ENCODE data around the gene ANG. TPM values are rescaled to one million over a fixed set of nuclear protein-coding genes. Genes with fewer than 3 reads are reported as not detected.
"Not testable (repeated sequence)": the region's sequence is repeated elsewhere in the genome, so short reads cannot be mapped to it uniquely, and the experiment has no call there.

ANG gene
- total and polyA plus RNA-seq, 7 experiments from 2014 or later, result 0.40 to 3.5 (median 1.6) TPM; not detected in 3

DNA sequence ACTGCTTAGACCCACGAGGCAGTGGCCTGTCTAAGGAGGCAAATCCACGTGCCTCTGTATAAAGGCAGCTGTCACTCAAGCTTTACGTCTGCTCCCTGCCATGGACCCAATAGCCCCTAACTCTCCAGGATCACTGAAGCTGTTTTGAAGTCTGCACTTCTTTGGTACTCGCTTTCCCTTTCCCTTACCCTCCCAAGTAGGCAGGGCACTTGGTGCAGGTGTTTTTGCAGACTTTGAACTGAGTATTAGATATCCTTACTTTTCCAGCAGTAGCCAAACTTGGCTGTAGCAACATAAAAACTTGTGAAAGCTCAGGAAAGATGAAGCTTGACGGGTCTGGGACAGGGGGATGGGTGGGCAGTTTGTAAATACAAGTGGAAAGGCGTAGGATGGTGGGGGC is 29.2 kb upstream of the ANG start:
- peaks cover 0 to 5% (median 0%) of the 10 kb centered on the region in 11 donors for H3K9me3 Mint-ChIP-seq
- Histone ChIP-seq H3K4me1 (ENCODE audit: control insufficient read depth in 2 of 2, insufficient read depth in 2 of 2, low read length in 2 of 2) (peaks cover 0 to 13% of the 10 kb centered on the region in 2 donors), H3K27me3 (ENCODE audit: control insufficient read depth in 2 of 2, insufficient read depth in 2 of 2, low read length in 2 of 2) (peaks cover 0 to 3% of the 10 kb centered on the region in 2 donors), H3K36me3 (ENCODE audit: control insufficient read depth in 2 of 3, insufficient read depth in 3 of 3, low read length in 3 of 3) (no peaks in the 10 kb centered on the region), H3K9me3 (ENCODE audit: control insufficient read depth in 2 of 3, low read length in 3 of 3) (no peaks in the 10 kb centered on the region), H3K27ac (ENCODE audit: low read depth, low read length) (no peak overlapping the region), H3K4me3 (ENCODE audit: low read length) (no peak overlapping the region)
- ChIA-PET CTCF (interaction anchor here (0.6 to 2.5 kb wide), 3 partner anchors 29 to 38 kb away, joined by 3 to 17 read pairs (median 3); partner anchors contain the start of gene ANG), POLR2A (no interaction called here)
- ATAC-seq, result no peak
- H3K36me3 Mint-ChIP-seq, result peaks cover 0 to 7% (median 0%) of the 10 kb centered on the region in 5 donors
- peaks cover 36 to 56% (median 53%) of the 10 kb centered on the region in 5 donors for H3K27me3 Mint-ChIP-seq
- H3K4me3 Mint-ChIP-seq, result no peak overlapping the region
- H3K27ac Mint-ChIP-seq, result no peak overlapping the region
- peaks cover 26 to 44% (median 32%) of the 10 kb centered on the region in 7 donors for H3K4me1 Mint-ChIP-seq
- intact Hi-C loops (cut with micrococcal nuclease), result no loop called here
- DNase-seq, result no peak

DNA sequence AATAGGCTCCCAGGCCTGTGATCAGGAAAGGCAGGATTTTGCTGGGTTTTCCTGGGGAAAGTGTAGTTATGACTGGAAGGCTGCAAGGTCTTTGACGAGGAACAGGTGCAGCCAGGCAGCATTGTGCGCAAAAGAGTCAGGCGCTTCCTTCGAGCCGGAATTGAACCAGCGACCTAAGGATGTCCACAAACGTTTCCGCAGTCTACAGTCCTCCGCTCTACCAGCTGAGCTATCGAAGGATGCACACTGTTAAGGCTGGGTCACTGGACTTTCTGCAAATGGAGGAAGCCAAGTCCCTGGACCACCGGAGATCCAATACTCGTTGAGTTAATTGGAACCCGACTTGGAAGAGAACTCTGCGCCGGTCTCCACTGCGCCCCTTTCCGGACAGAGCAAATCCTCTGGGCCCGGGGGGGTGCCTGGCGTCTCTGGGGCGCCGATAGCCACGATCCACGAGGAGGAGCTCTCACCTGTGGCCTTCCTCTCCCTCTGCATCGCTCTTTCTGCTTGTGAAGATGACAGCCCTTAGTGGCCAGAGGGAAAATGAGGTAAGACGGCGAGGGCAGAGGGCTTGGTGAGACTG is 28.7 kb upstream of the ANG start:
- CTCF ChIA-PET, result interaction anchor here (1.2 to 2.5 kb wide), 2 partner anchors 28 to 32 kb away, joined by 3 to 17 read pairs; partner anchors contain the start of gene ANG
- intact Hi-C loops (cut with micrococcal nuclease), result no loop called here
- Mint-ChIP-seq H3K27me3 (peaks cover 32 to 53% (median 50%) of the 10 kb centered on the region in 5 donors), H3K4me3 (peak overlapping the region in 1 of 10 donors; percentile 45), H3K4me1 (peaks cover 24 to 45% (median 30%) of the 10 kb centered on the region in 7 donors), H3K9me3 (peaks cover 0 to 5% (median 0%) of the 10 kb centered on the region in 11 donors), H3K27ac (no peak overlapping the region), H3K36me3 (peaks cover 0 to 7% (median 0%) of the 10 kb centered on the region in 5 donors)
- ATAC-seq (no peak), DNase-seq (no peak)
- peaks cover 0 to 13% of the 10 kb centered on the region in 2 donors for H3K4me1 ChIP-seq (ENCODE audit: control insufficient read depth in 2 of 2, insufficient read depth in 2 of 2, low read length in 2 of 2)
- no peak overlapping the region for H3K4me3 ChIP-seq (ENCODE audit: low read length)
- POLR2A ChIA-PET, result interaction anchor here (4.0 kb wide), 1 partner anchor 22 kb away, joined by 27 read pairs; the partner anchor contains the start of gene RNASE4
- no peaks in the 10 kb centered on the region for H3K9me3 ChIP-seq (ENCODE audit: control insufficient read depth in 2 of 3, low read length in 3 of 3)
- H3K36me3 ChIP-seq (ENCODE audit: control insufficient read depth in 2 of 3, insufficient read depth in 3 of 3, low read length in 3 of 3), result no peaks in the 10 kb centered on the region
- peaks cover 0 to 3% of the 10 kb centered on the region in 2 donors for H3K27me3 ChIP-seq (ENCODE audit: control insufficient read depth in 2 of 2, insufficient read depth in 2 of 2, low read length in 2 of 2)
- H3K27ac ChIP-seq (ENCODE audit: low read depth, low read length), result no peak overlapping the region

DNA sequence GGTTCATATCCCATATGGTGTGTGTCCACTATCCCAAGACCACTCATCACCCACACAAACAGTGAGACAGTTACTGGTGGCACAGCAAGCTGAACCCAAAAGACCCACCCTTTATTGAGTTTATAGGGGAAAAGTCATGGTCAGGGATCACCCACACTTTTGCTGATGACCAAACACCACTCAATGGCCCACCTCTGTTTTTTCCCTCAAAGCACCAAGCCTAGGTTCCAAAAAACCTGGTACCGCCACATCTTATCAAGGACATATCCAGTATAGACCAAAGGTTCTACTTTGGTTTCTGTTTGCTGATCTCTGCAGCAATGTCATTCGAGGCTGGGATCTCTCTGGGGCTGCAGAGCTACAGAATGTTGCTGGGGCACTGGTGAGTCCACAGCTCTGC is 27.4 kb upstream of the ANG start:
- H3K4me3 ChIP-seq (ENCODE audit: low read length), result no peak overlapping the region
- H3K27ac ChIP-seq (ENCODE audit: low read depth, low read length), result no peak overlapping the region
- no peaks in the 10 kb centered on the region for H3K36me3 ChIP-seq (ENCODE audit: control insufficient read depth in 2 of 3, insufficient read depth in 3 of 3, low read length in 3 of 3)
- POLR2A ChIA-PET, result interaction anchor here (0.6 to 4.0 kb wide), 4 partner anchors 21 to 327 kb away, joined by 3 to 27 read pairs (median 4); partner anchors contain the start of gene RNASE4
- H3K27me3 ChIP-seq (ENCODE audit: control insufficient read depth in 2 of 2, insufficient read depth in 2 of 2, low read length in 2 of 2), result no peaks in the 10 kb centered on the region
- intact Hi-C loops (cut with micrococcal nuclease), result no loop called here
- Mint-ChIP-seq H3K4me1 (peaks cover 24 to 51% (median 30%) of the 10 kb centered on the region in 7 donors), H3K9me3 (peaks cover 0 to 5% (median 0%) of the 10 kb centered on the region in 11 donors), H3K36me3 (peaks cover 0 to 7% (median 0%) of the 10 kb centered on the region in 5 donors), H3K27me3 (peaks cover 21 to 40% (median 37%) of the 10 kb centered on the region in 5 donors), H3K27ac (peak overlapping the region in 1 of 9 donors; percentile 52), H3K4me3 (no peak overlapping the region)
- CTCF ChIA-PET, result interaction anchor here (0.7 to 1.2 kb wide), 4 partner anchors 20 to 30 kb away, joined by 3 to 7 read pairs (median 4); partner anchors contain the start of gene RNASE4
- DNase-seq, result no peak
- peaks cover 0 to 13% of the 10 kb centered on the region in 2 donors for H3K4me1 ChIP-seq (ENCODE audit: control insufficient read depth in 2 of 2, insufficient read depth in 2 of 2, low read length in 2 of 2)
- H3K9me3 ChIP-seq (ENCODE audit: control insufficient read depth in 2 of 3, low read length in 3 of 3), result no peaks in the 10 kb centered on the region
- no peak for ATAC-seq

DNA sequence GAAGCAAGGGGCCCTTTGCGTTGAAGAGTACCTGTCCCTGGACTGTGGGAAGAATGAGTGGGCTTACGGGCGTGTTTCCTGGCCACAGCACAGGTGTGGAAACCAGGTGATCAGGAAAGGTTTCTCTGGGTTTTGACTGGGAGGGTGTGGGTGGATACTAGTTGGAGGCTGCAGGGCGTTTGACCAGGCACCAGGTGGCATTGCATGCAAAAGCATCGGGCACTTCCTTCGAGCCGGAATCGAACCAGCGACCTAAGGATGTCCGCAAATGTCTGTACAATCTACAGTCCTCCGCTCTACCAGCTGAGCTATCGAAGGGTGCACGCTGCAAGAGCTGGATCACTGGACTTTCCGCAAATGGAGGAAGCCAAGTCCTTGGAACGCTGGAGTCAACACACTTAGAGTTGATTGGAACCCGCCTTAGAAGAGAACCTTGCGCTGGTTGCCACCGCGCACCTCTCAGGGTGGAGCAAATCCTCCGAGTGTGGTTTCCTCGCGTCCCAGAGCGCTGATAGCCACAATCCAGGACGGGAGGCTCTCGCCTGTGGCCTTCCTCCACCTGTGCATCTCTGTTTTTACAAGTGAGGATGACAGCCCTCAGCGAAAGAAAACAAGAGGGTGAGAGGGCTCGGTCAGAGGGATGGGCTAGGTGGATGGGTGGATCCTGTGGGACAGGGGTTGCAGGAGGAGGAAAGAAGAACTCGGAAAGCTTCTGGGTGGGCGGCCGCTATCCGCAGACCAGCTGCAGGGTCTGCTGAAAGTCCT is 25.4 kb upstream of the ANG start:
- ATAC-seq, result peak; percentile 91
- intact Hi-C loops (cut with micrococcal nuclease), result loop anchor here (1.0 to 2.0 kb wide), 8 partner anchors 18 to 336 kb away; no protein-coding TSS in a partner anchor
- Mint-ChIP-seq H3K4me1 (peaks cover 23 to 53% (median 25%) of the 10 kb centered on the region in 7 donors), H3K9me3 (peaks cover 0 to 2% (median 0%) of the 10 kb centered on the region in 11 donors), H3K27ac (peak overlapping the region in 8 of 9 donors; percentile 18 to 74 (median 39)), H3K36me3 (peaks cover 0 to 4% (median 0%) of the 10 kb centered on the region in 5 donors), H3K4me3 (peak overlapping the region; percentile 72 to 86 (median 79)), H3K27me3 (peaks cover 5 to 23% (median 19%) of the 10 kb centered on the region in 5 donors)
- H3K27me3 ChIP-seq (ENCODE audit: control insufficient read depth in 2 of 2, insufficient read depth in 2 of 2, low read length in 2 of 2), result no peaks in the 10 kb centered on the region
- H3K4me1 ChIP-seq (ENCODE audit: control insufficient read depth in 2 of 2, insufficient read depth in 2 of 2, low read length in 2 of 2), result peaks cover 3 to 17% of the 10 kb centered on the region in 2 donors
- H3K27ac ChIP-seq (ENCODE audit: low read depth, low read length), result no peak overlapping the region
- peak; percentile 49 to 77 (median 66) for DNase-seq
- ChIA-PET CTCF (interaction anchor here (0.7 to 3.4 kb wide), 6 partner anchors 13 to 31 kb away, joined by 3 to 18 read pairs (median 5); no protein-coding TSS in a partner anchor), POLR2A (interaction anchor here (1.1 to 4.0 kb wide), 2 partner anchors 19 to 331 kb away, joined by 3 to 27 read pairs; partner anchors contain the start of gene RNASE4)
- H3K4me3 ChIP-seq (ENCODE audit: low read length), result peak overlapping the region; percentile 59
- no peaks in the 10 kb centered on the region for H3K9me3 ChIP-seq (ENCODE audit: control insufficient read depth in 2 of 3, low read length in 3 of 3)
- no peaks in the 10 kb centered on the region for H3K36me3 ChIP-seq (ENCODE audit: control insufficient read depth in 2 of 3, insufficient read depth in 3 of 3, low read length in 3 of 3)

DNA sequence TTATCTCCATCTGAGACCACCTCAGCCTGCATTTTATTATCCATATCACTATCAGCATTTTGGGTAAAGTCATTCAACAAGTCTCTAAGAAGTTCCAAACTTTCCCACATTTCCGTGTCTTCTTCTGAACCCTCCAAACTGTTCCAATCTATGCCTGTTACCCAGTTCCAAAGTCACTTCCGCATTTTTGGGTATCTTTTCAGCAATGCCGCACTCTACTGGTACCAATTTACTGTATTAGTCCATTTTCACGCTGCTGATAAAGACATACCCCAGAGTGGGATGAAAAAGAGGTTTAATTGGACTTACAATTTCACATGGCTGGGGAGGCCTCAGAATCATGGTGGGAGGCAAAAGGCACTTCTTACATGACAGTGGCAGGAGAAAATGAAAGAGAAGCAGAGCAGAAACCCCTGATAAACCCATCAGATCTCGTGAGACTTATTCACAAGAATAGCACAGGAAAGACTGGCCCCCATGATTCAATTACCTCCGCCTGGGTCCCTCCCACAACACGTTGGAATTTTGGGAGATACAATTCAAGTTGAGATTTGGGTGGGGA is 22.1 kb upstream of the ANG start:
- DNase-seq; H3K27ac Mint-ChIP-seq; H3K27me3 ChIP-seq (ENCODE audit: control insufficient read depth in 2 of 2, insufficient read depth in 2 of 2, low read length in 2 of 2); H3K27ac ChIP-seq (ENCODE audit: low read depth, low read length); H3K9me3 ChIP-seq (ENCODE audit: control insufficient read depth in 2 of 3, low read length in 3 of 3); H3K36me3 ChIP-seq (ENCODE audit: control insufficient read depth in 2 of 3, insufficient read depth in 3 of 3, low read length in 3 of 3); H3K4me3 ChIP-seq (ENCODE audit: low read length); POLR2A ChIA-PET; H3K36me3 Mint-ChIP-seq; CTCF ChIA-PET; H3K9me3 Mint-ChIP-seq; ATAC-seq: not testable (repeated sequence)
- intact Hi-C loops (cut with micrococcal nuclease), result loop anchor here in 1 of 2 donors (5.0 kb wide), 1 partner anchor 34 kb away; no protein-coding TSS in a partner anchor
- Mint-ChIP-seq H3K4me3 (peak overlapping the region in 1 of 10 donors; percentile 12), H3K27me3 (peaks cover 0 to 15% (median 7%) of the 10 kb centered on the region in 5 donors), H3K4me1 (peaks cover 22 to 58% (median 32%) of the 10 kb centered on the region in 7 donors)
- peaks cover 9 to 17% of the 10 kb centered on the region in 2 donors for H3K4me1 ChIP-seq (ENCODE audit: control insufficient read depth in 2 of 2, insufficient read depth in 2 of 2, low read length in 2 of 2)

DNA sequence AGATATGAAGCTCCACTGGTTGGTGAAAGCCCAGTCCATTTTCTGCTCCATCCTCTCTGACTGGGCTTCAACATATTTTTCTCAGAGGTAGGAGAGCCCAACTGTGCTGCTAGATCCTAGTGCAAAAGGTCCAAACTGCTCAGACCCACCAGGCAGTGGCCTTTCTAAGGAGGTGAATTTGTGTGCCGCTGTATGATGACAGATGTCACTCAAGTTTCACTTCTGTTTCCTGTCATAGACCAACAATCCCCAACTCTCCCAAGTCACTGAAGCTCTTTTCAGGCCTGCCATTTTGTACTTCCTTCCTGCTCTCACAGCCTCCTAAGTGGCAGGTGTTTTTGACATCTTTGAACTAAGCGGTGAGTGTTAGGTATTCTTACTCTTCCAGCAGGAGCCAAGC is 20.6 kb upstream of the ANG start:
- ATAC-seq, result peak; percentile 39
- no peaks in the 10 kb centered on the region for H3K27me3 ChIP-seq (ENCODE audit: control insufficient read depth in 2 of 2, insufficient read depth in 2 of 2, low read length in 2 of 2)
- Mint-ChIP-seq H3K9me3 (peaks cover 0 to 4% (median 0%) of the 10 kb centered on the region in 11 donors), H3K4me1 (peaks cover 14 to 51% (median 20%) of the 10 kb centered on the region in 7 donors), H3K27ac (peak overlapping the region in 7 of 9 donors; percentile 13 to 90 (median 59)), H3K4me3 (peak overlapping the region in 5 of 10 donors; percentile 9 to 71 (median 17)), H3K36me3 (peaks cover 0 to 8% (median 0%) of the 10 kb centered on the region in 5 donors), H3K27me3 (peaks cover 0 to 8% (median 5%) of the 10 kb centered on the region in 5 donors)
- H3K36me3 ChIP-seq (ENCODE audit: control insufficient read depth in 2 of 3, insufficient read depth in 3 of 3, low read length in 3 of 3), result no peaks in the 10 kb centered on the region
- no peak overlapping the region for H3K4me3 ChIP-seq (ENCODE audit: low read length)
- H3K27ac ChIP-seq (ENCODE audit: low read depth, low read length), result no peak overlapping the region
- peaks cover 9 to 12% of the 10 kb centered on the region in 2 donors for H3K4me1 ChIP-seq (ENCODE audit: control insufficient read depth in 2 of 2, insufficient read depth in 2 of 2, low read length in 2 of 2)
- CTCF ChIA-PET, result interaction anchor here (0.9 kb wide), 1 partner anchor 13 kb away, joined by 3 read pairs; no protein-coding TSS in a partner anchor
- intact Hi-C loops (cut with micrococcal nuclease), result loop anchor here in 1 of 2 donors (5.0 kb wide), 1 partner anchor 36 kb away; no protein-coding TSS in a partner anchor
- no peak for DNase-seq
- POLR2A ChIA-PET, result interaction anchor here (0.9 to 3.9 kb wide), 3 partner anchors 13 to 44 kb away, joined by 3 to 18 read pairs (median 6); partner anchors contain the start of gene RNASE4
- no peaks in the 10 kb centered on the region for H3K9me3 ChIP-seq (ENCODE audit: control insufficient read depth in 2 of 3, low read length in 3 of 3)
